GM12865 (cell line): ENCODE data around the gene CADM2.

Source experiments
- DNase-seq: peaks from one replicate; pipeline ENCODE4 v3.0.0; 2010; ENCODE audit warnings: low read depth
- H3K4me3 ChIP-seq: 2 replicates; pipeline ENCODE4 v1.5.1; 2011; ENCODE audit warnings: mild to moderate bottlenecking, low read depth, low read length, control low read depth
- TF ChIP-seq, protein P1 (sequence below): IDR thresholded peaks from 2 replicates; pipeline ENCODE4 v1.5.1; 2011; ENCODE audit warnings: low read length, control low read depth, low read depth, inconsistent platforms; ENCODE audit not compliant: insufficient read depth; ENCODE audit errors: missing control alignments

The CADM2 gene

DNA sequence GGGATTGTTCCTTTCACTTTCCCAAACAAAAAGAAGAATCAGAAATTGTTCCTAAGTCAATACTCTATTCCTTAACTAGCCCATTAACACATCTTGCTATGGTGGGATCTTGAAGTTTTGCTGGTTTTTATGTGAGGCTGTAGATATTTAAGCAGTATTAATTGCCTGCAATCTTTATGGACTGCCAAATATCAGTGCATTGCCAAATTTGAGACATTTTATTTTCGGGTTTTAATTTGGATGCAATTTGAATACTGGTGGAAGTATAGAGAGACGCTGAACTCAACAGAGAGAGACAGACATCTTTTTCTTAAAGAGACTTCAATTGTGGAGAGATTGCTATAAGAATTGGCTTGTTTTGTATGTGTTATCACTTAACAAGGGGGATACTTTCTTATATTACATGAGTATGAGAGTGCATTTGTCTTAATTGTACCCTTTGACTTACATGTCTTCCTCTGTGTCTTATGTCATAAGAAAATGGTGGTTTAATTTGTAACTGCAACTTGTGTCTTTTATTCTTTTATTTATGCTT lies 10.0 kb downstream of the CADM2 start:
- H3K4me3 ChIP-seq: no peak overlapping the region

DNA sequence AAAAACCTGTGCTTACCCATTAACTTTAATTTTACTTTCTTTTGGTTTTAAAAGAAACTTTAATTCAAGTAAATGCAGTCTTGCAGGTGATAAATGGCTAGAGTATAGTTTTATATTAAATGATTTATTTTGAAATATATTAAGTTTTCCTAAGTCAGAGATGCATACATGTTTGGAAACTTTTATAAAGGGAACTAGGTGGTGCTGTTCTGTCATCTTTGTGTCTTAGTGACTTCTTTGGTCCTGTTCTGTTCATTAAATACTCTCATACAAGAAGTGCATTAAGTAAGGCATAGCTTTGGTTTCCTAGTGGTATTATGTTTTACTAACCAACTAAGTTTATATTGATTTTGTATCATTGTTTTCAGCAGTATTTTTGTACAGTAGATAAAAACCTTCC lies 15.6 kb downstream of the CADM2 start:
- DNase-seq: no peak
- TF ChIP-seq, protein P1, sequence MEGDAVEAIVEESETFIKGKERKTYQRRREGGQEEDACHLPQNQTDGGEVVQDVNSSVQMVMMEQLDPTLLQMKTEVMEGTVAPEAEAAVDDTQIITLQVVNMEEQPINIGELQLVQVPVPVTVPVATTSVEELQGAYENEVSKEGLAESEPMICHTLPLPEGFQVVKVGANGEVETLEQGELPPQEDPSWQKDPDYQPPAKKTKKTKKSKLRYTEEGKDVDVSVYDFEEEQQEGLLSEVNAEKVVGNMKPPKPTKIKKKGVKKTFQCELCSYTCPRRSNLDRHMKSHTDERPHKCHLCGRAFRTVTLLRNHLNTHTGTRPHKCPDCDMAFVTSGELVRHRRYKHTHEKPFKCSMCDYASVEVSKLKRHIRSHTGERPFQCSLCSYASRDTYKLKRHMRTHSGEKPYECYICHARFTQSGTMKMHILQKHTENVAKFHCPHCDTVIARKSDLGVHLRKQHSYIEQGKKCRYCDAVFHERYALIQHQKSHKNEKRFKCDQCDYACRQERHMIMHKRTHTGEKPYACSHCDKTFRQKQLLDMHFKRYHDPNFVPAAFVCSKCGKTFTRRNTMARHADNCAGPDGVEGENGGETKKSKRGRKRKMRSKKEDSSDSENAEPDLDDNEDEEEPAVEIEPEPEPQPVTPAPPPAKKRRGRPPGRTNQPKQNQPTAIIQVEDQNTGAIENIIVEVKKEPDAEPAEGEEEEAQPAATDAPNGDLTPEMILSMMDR: no peak
- H3K4me3 ChIP-seq: no peak overlapping the region

More for the DNA sequence above, 10.0 kb downstream of the CADM2 start:
- TF ChIP-seq, protein P1: no peak
- DNase-seq: no peak

DNA sequence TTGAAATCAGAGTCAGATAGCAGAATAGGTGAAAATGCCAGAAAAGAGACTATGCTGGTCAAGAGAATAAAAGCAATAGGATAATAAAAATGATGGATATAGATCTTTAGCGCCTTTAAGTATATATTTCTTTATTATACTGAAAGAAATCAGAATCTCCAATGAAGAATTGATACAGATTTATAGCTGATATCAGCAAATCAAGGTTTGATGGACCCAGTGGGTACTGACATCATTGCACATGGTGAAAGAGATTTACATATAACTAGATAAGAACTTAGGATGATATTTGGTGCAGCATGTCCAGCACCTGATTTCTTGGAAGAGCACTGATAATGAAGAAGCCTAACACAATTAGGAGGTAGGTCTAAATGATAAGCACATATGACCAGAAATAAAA lies 18.2 kb downstream of the CADM2 start:
- TF ChIP-seq, protein P1: no peak
- no peak overlapping the region for H3K4me3 ChIP-seq
- no peak for DNase-seq

DNA sequence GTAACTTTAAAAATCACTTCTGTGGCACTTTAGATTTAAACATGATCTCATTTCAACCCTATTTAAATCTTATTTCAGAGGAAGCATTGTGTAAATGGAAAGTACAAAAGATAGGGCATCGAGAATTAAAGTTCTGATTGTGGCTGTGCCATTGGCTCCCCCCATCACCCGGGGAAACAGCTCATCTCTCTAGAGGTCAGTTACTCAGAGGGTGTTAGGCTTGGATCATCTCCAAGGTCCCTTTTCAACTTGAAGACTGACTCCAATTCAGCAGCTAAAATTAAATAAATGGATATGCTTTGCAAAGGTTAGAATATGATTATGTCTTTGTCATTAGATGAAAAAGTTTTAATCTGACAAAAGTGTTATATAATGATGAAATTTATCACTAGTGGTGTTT lies 20.1 kb downstream of the CADM2 start:
- no peak for DNase-seq
- no peak overlapping the region for H3K4me3 ChIP-seq
- TF ChIP-seq, protein P1: no peak

DNA sequence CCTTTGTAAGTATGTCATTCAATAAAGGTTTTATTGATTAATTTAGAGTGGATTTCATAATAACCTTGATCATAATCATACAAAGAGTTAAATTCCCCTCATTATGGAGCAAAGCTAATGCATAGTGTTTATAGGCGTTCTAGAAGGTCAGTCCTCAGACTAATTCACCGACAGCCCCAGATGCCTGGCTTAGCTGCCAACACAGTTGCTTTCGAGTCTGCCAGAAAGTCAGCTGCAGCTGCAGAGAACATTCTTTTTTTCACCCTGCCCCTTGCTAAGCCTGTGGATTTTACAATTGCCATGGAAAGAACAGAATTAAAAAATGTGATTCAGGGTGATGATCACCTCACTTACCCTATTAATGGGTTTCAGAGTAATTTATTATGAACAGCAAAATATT lies 21.2 kb downstream of the CADM2 start:
- no peak for DNase-seq
- TF ChIP-seq, protein P1: no peak
- H3K4me3 ChIP-seq: no peak overlapping the region

DNA sequence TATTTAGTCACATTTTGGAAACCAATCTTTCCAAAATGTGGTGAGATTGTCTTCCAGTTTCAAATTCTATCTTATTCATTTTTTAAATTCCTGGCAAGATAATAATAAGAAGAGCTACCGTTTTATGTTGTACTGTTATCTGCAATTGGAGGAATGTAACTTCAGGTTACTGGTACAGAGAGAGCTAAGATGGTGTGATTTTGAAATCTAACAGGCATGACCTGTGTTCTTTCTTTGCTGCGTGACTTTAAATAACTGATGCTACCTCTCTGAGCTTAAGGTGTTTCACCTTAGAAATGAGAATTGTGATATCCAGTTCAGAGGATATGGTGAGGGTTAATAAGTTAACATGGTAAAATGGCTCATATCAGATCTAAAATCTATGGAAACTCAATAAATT lies 21.7 kb downstream of the CADM2 start:
- no peak overlapping the region for H3K4me3 ChIP-seq
- TF ChIP-seq, protein P1: no peak
- no peak for DNase-seq

DNA sequence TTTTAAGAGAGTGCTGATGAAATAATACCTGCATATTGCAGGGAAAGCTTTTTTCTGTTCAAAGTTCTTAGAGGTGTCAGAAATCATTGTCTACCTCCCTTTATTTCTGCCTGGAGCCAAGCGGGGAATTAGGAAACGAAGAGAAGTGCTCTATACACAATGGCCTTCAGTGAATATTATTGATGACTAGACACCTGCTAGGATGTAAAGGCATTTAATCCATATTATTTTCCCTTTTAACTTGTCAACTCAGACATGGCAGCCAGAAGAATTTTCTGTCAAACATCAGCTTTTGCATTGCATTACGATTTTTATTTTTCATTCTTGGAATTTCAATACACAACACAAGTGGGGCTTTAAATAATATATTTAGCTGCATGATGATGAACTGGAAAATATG lies 24.7 kb downstream of the CADM2 start:
- no peak overlapping the region for H3K4me3 ChIP-seq
- TF ChIP-seq, protein P1: no peak
- DNase-seq: no peak
